Measurements from ENCODE around the gene LRP1B. TPM values are rescaled to one million over a fixed set of nuclear protein-coding genes. Genes with fewer than 3 reads are reported as not detected.

The LRP1B gene
- total RNA-seq, 1 experiment from 2014 or later: 0.08 TPM

- Histone ChIP-seq H3K4me1 (replicated peaks) (no peaks in the 10 kb centered on the region), H3K9me3 (replicated peaks) (no peaks in the 10 kb centered on the region), H3K27ac (no peak overlapping the region), H3K27me3 (replicated peaks) (no peaks in the 10 kb centered on the region), H3K4me3 (no peak overlapping the region), H3K36me3 (no peaks in the 10 kb centered on the region)
- no peak for DNase-seq (ENCODE audit: low read depth in 1 of 2, low spot score in 2 of 2)
Observed at GRCh38 chr2:140643761-140644187, 1487.0 kb downstream of the LRP1B start.

GRCh38 chr2:140641163-140641562 is 1489.7 kb downstream of the LRP1B start:
- H3K4me1 ChIP-seq (replicated peaks): no peaks in the 10 kb centered on the region
- no peaks in the 10 kb centered on the region for H3K27me3 ChIP-seq (replicated peaks)
- H3K36me3 ChIP-seq: no peaks in the 10 kb centered on the region
- no peak overlapping the region for H3K4me3 ChIP-seq
- no peak for DNase-seq (ENCODE audit: low read depth in 1 of 2, low spot score in 2 of 2)
- no peaks in the 10 kb centered on the region for H3K9me3 ChIP-seq (replicated peaks)
- no peak overlapping the region for H3K27ac ChIP-seq

- H3K4me1 ChIP-seq (replicated peaks): no peaks in the 10 kb centered on the region
- no peaks in the 10 kb centered on the region for H3K36me3 ChIP-seq
- H3K27ac ChIP-seq: no peak overlapping the region
- H3K27me3 ChIP-seq (replicated peaks): no peaks in the 10 kb centered on the region
- no peaks in the 10 kb centered on the region for H3K9me3 ChIP-seq (replicated peaks)
- H3K4me3 ChIP-seq: no peak overlapping the region
- DNase-seq (ENCODE audit: low read depth in 1 of 2, low spot score in 2 of 2): no peak
Observed at GRCh38 chr2:140639628-140640027, 1491.2 kb downstream of the LRP1B start.

GRCh38 chr2:140630557-140630956 is 1500.3 kb downstream of the LRP1B start:
- Histone ChIP-seq H3K4me1 (replicated peaks) (no peaks in the 10 kb centered on the region), H3K27ac (no peak overlapping the region), H3K36me3 (no peaks in the 10 kb centered on the region), H3K4me3 (no peak overlapping the region), H3K27me3 (replicated peaks) (no peaks in the 10 kb centered on the region), H3K9me3 (replicated peaks) (no peaks in the 10 kb centered on the region)
- no peak for DNase-seq (ENCODE audit: low read depth in 1 of 2, low spot score in 2 of 2)

- H3K9me3 ChIP-seq (replicated peaks): no peaks in the 10 kb centered on the region
- H3K27ac ChIP-seq: no peak overlapping the region
- no peak overlapping the region for H3K4me3 ChIP-seq
- H3K27me3 ChIP-seq (replicated peaks): no peaks in the 10 kb centered on the region
- no peaks in the 10 kb centered on the region for H3K36me3 ChIP-seq
- no peaks in the 10 kb centered on the region for H3K4me1 ChIP-seq (replicated peaks)
- DNase-seq (ENCODE audit: low read depth in 1 of 2, low spot score in 2 of 2): no peak
Observed at GRCh38 chr2:140627885-140628284, 1502.9 kb downstream of the LRP1B start.

GRCh38 chr2:140627136-140627535 is 1503.7 kb downstream of the LRP1B start:
- Histone ChIP-seq H3K27ac (no peak overlapping the region), H3K27me3 (replicated peaks) (no peaks in the 10 kb centered on the region), H3K36me3 (no peaks in the 10 kb centered on the region)

GRCh38 chr2:140624200-140624599 is 1506.6 kb downstream of the LRP1B start:
- no peaks in the 10 kb centered on the region for H3K27me3 ChIP-seq (replicated peaks)
- no peak overlapping the region for H3K4me3 ChIP-seq
- H3K36me3 ChIP-seq: no peaks in the 10 kb centered on the region
- DNase-seq (ENCODE audit: low read depth in 1 of 2, low spot score in 2 of 2): no peak
- H3K9me3 ChIP-seq (replicated peaks): no peaks in the 10 kb centered on the region
- no peak overlapping the region for H3K27ac ChIP-seq
- no peaks in the 10 kb centered on the region for H3K4me1 ChIP-seq (replicated peaks)

More at GRCh38 chr2:140627136-140627535, 1503.7 kb downstream of the LRP1B start:
- no peaks in the 10 kb centered on the region for H3K9me3 ChIP-seq (replicated peaks)
- no peak for DNase-seq (ENCODE audit: low read depth in 1 of 2, low spot score in 2 of 2)
- H3K4me1 ChIP-seq (replicated peaks): no peaks in the 10 kb centered on the region
- H3K4me3 ChIP-seq: no peak overlapping the region

GRCh38 chr2:140621583-140622362 is 1509.0 kb downstream of the LRP1B start:
- Histone ChIP-seq H3K27me3 (replicated peaks) (no peaks in the 10 kb centered on the region), H3K27ac (no peak overlapping the region), H3K4me3 (no peak overlapping the region), H3K9me3 (replicated peaks) (no peaks in the 10 kb centered on the region), H3K36me3 (no peaks in the 10 kb centered on the region), H3K4me1 (replicated peaks) (no peaks in the 10 kb centered on the region)
- no peak for DNase-seq (ENCODE audit: low read depth in 1 of 2, low spot score in 2 of 2)

- Histone ChIP-seq H3K27me3 (replicated peaks) (no peaks in the 10 kb centered on the region), H3K27ac (no peak overlapping the region), H3K4me1 (replicated peaks) (no peaks in the 10 kb centered on the region), H3K36me3 (no peaks in the 10 kb centered on the region), H3K4me3 (no peak overlapping the region), H3K9me3 (replicated peaks) (no peaks in the 10 kb centered on the region)
- DNase-seq (ENCODE audit: low read depth in 1 of 2, low spot score in 2 of 2): no peak
Observed at GRCh38 chr2:140604788-140605187, 1526.0 kb downstream of the LRP1B start.

- Histone ChIP-seq H3K4me1 (replicated peaks) (no peaks in the 10 kb centered on the region), H3K9me3 (replicated peaks) (no peaks in the 10 kb centered on the region), H3K36me3 (no peaks in the 10 kb centered on the region), H3K4me3 (no peak overlapping the region), H3K27ac (no peak overlapping the region), H3K27me3 (replicated peaks) (no peaks in the 10 kb centered on the region)
- DNase-seq (ENCODE audit: low read depth in 1 of 2, low spot score in 2 of 2): no peak
Observed at GRCh38 chr2:140604096-140604495, 1526.7 kb downstream of the LRP1B start.

- Histone ChIP-seq H3K9me3 (replicated peaks) (no peaks in the 10 kb centered on the region), H3K36me3 (no peaks in the 10 kb centered on the region), H3K27ac (no peak overlapping the region), H3K4me3 (no peak overlapping the region), H3K4me1 (replicated peaks) (no peaks in the 10 kb centered on the region), H3K27me3 (replicated peaks) (no peaks in the 10 kb centered on the region)
- no peak for DNase-seq (ENCODE audit: low read depth in 1 of 2, low spot score in 2 of 2)
Observed at GRCh38 chr2:140603416-140603815, 1527.4 kb downstream of the LRP1B start.

- Histone ChIP-seq H3K27ac (no peak overlapping the region), H3K9me3 (replicated peaks) (no peaks in the 10 kb centered on the region), H3K27me3 (replicated peaks) (no peaks in the 10 kb centered on the region), H3K4me1 (replicated peaks) (no peaks in the 10 kb centered on the region), H3K36me3 (no peaks in the 10 kb centered on the region), H3K4me3 (no peak overlapping the region)
- no peak for DNase-seq (ENCODE audit: low read depth in 1 of 2, low spot score in 2 of 2)
Observed at GRCh38 chr2:140601801-140602200, 1529.0 kb downstream of the LRP1B start.

GRCh38 chr2:140601342-140601741 is 1529.5 kb downstream of the LRP1B start:
- Histone ChIP-seq H3K27ac (no peak overlapping the region), H3K4me1 (replicated peaks) (no peaks in the 10 kb centered on the region), H3K36me3 (no peaks in the 10 kb centered on the region), H3K4me3 (no peak overlapping the region), H3K9me3 (replicated peaks) (no peaks in the 10 kb centered on the region), H3K27me3 (replicated peaks) (no peaks in the 10 kb centered on the region)
- DNase-seq (ENCODE audit: low read depth in 1 of 2, low spot score in 2 of 2): no peak

GRCh38 chr2:140600116-140600515 is 1530.7 kb downstream of the LRP1B start:
- Histone ChIP-seq H3K27me3 (replicated peaks) (no peaks in the 10 kb centered on the region), H3K36me3 (no peaks in the 10 kb centered on the region), H3K4me3 (no peak overlapping the region), H3K4me1 (replicated peaks) (no peaks in the 10 kb centered on the region), H3K9me3 (replicated peaks) (no peaks in the 10 kb centered on the region), H3K27ac (no peak overlapping the region)
- DNase-seq (ENCODE audit: low read depth in 1 of 2, low spot score in 2 of 2): no peak

GRCh38 chr2:140597836-140598235 is 1533.0 kb downstream of the LRP1B start:
- Histone ChIP-seq H3K27ac (no peak overlapping the region), H3K27me3 (replicated peaks) (no peaks in the 10 kb centered on the region), H3K36me3 (no peaks in the 10 kb centered on the region), H3K4me3 (no peak overlapping the region), H3K9me3 (replicated peaks) (no peaks in the 10 kb centered on the region), H3K4me1 (replicated peaks) (no peaks in the 10 kb centered on the region)
- DNase-seq (ENCODE audit: low read depth in 1 of 2, low spot score in 2 of 2): no peak
